NCI-H1092 treated with DMSO at 0.1 percent for 48 hours (cell line): ENCODE results near the gene ZNF253.
"Not testable (repeated sequence)": the region's sequence is repeated elsewhere in the genome, so short reads cannot be mapped to it uniquely, and the experiment has no call there.

Source experiments
- DNase-seq: peaks from one replicate; lab custom pipeline; 2025; lab: John Stamatoyannopoulos, UW

The ZNF253 gene

GRCh38 chr19:19865750-19866610, at the start of gene ZNF253:
Gene ZNF253, plus strand, starts transcription at chr19:19865882. Its CDS starts 115 bp downstream, at chr19:19865997.
- DNase-seq: peak; percentile 93

- DNase-seq: no peak
Measured at GRCh38 chr19:19816679-19817078, 49.0 kb upstream of the ZNF253 start.

DNA sequence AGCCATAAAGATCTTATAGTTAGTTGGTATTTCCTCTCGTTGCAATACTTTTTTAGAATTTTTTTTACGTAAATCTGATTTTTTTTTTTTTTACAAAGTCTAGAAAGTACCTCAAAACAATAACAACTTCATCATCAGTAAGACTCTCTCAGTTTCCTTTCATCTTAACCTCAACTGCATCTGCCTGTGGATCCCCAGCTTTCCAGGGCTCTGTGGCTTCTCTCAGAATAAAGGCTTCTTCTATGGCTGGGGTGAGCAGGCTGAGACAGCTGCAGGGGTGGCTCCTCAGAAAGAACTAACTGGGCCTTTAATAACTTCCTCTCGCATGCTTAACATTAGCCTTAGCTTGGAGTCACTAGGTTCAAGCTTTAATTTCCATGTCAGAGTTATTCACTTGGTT, 48.3 kb upstream of the ZNF253 start:
- no peak for DNase-seq

DNA sequence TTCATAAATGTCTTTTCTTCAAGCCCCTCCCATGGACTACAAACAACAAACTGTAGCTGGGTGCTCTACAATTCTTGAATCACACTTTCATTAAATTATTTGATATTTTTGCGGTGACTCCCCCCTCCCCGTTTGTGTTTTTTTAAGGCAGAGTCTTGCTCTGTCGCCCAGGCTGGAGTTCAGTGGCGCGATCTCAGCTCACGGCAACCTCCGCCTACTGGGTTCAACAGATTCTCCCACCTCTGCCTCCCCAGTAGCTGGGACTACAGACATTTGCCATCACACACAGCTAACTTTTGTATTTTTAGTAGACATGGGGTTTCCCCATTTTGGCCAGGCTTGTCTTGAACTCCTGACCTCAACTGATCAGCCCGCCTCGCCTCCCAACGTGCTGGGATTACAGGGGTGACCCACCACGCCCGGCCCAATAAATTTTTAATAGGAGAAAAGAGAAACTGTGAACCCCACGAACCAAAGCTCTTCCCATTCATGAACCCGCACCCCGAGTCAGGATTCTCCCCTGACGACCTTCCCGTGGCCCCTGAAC, 44.8 kb upstream of the ZNF253 start:
- no peak for DNase-seq

DNA sequence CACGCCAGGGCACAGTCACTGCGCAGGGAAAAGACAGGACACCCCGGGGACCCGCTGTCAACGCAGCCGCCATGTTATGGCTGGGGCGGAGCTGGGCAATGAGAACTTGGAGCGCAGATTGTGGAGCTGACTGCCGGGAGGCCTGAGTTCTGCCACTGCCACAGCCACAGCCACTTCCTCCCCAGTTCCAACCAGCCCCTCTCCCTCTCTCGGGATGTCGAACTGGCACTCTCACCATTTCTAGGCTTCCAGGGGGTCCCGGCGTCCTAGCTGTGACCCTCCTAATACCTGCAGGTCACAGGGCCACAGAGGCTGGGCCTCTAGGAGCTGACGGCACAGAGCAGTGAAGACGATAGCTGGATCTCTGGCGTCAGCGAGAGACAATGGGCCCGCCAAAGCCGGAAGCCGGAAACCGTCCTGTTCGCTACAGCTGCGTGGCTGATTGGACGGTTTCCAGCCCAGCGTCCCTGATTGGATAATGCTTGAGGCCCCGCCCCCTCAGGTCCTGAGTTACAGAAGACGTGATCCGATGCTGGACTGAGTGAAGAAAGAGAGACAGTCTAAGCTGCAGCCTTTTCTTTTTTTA, 44.2 kb upstream of the ZNF253 start, which contains the start of gene ZNF506:
Gene ZNF506, minus strand, starts transcription at position 385 of the 586 bp plus-strand sequence. Its CDS starts 147 bp downstream, at position 238.
- peak; percentile 94 for DNase-seq

GRCh38 chr19:19821976-19822375, 43.7 kb upstream of the ZNF253 start:
- DNase-seq: peak; percentile 41

- no peak for DNase-seq
Measured at GRCh38 chr19:19823916-19824315, 41.8 kb upstream of the ZNF253 start.

DNA sequence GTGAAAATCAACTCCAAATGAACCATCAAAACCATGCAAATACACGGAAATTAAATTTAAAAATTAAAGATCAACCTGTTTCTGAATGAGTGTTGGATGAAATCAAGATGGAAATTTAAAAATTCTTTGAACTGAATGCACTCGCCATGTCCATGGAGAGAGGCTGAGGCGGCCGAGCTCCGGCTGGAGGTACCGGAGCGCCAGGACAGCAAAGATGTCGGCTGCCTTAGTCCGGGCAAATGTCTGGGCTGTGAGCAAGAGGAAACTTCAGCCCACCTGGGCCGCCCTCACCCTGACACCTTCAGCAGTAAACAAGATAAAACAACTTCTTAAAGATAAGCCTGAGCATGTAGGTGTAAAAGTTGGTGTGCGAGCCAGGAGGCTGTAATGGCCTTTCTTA, 38.8 kb upstream of the ZNF253 start:
- no peak for DNase-seq

DNA sequence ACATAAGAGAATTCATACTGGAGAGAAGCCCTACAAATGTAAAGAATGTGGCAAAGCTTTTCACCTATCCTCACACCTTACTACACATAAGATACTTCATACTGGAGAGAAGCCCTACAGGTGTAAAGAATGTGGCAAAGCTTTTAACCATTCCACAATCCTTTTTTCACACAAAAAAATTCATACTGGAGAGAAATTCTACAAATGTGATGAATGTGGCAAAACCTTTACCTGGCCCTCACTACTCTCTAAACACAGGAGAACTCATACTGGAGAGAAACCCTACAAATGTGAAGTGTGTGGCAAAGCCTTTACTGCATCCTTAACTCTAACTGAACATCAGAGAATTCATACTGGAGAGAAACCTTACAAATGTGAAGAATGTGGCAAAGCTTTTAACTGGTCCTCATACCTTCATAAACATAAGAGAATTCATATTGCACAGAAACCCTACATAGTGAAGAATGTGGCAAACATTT, 30.1 kb upstream of the ZNF253 start:
- DNase-seq: no peak

DNA sequence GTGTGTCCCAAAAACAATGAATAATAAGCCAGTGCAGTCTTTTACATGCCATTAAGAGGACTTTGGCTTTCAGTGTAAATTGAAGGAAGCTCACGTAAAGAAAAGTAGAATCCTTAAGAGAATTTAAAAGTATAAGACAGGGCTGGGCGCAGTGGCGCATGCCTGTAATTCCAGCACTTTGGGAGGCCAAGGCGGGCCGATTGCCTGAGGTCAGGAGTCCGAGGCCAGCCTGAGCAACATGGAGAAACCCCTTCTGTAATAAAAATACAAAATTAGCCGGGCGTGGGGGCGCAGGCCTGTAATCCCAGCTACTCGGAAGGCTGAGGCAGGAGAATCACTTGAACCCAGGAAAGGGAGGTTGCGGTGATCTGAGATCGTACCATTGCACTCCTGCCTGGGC, 17.9 kb upstream of the ZNF253 start:
- DNase-seq: no peak

DNA sequence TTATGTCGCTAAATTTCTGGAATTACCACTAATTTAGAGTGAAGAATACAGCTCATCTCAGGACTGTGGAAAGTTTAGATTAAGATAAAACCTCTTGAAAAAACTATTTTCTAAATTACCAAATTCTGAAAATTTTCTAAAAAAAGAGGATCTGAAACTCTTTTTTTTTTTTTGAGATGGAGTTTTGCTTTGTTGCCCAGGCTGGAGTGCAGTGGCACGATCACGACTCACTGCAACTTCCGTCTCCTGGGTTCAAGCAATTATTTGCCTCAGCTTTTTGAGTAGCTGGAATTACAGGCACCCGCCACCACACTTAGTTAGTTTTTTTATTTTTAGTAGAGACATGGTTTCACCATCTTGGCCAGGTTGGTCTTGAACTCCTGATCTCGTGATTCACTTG, 16.6 kb upstream of the ZNF253 start:
- no peak for DNase-seq

DNA sequence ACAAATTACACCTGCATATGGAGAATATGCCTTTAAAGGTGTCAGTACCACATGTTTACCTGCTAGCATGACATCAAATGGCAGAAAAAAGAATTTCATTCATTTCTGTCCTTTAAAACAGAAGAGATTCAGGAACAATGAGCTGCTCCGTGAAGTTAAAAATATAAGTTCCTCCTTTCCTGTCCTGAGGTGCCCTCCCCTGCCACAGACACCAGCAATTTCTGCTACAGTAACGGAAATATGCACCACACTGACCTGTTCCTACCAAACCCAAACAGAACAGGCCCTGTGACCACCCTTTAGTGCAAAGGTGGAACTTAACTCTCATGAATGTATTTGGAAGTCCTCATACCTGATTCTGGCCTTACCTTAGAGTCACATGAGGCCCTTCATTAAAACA, 13.9 kb upstream of the ZNF253 start:
- DNase-seq: not testable (repeated sequence)

DNA sequence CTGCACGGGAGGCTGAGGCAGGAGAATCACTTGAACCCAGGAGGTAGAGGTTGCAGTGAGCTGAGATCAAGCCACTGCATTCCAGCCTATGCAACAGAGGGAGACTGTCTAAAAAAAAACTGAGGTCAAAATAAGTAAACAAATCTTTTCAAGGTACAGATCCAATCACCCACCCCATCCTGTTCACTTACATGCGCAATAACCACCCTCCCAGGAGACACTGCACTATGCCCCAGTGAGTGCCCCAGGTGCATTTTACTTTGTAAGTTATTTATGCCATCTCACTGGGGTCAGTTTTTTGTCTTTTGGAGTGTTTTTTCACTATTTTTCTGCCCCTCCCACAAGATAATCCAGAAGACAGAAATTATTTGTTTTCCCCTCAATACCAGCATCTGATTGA, 6.9 kb upstream of the ZNF253 start:
- no peak for DNase-seq

GRCh38 chr19:19860756-19861390, 4.8 kb upstream of the ZNF253 start:
- DNase-seq: no peak

DNA sequence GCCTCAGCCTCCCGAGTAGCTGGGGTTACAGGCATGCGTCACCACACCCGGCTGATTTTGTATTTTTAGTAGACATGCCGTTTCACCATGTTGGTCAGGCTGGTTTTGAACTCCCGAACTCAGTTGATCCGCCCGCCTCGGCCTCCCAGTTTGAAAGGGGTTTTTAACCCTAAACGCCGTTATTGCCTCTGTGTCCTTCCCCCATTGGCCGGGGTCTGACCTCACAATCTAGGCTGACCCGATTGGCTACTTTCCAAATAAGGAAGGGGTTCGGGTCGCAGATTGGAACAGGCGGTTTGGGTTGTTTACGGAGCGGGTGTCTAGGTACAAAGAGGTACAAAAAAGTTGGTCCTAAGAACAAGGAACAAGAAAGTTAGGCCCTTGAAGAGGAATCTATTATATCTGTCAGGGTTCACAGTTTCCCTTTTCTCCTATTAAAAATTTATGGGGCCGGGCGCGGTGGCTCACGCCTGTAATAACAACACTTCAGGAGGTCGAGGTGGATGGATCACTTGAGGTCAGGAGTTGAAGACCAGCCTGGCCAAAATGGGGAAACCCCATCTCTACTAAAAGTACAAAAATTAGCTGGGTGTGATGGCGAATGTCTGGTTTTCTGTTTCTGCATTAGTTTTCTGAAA, 1.0 kb downstream of the ZNF253 start:
- peak; percentile 20 for DNase-seq

GRCh38 chr19:19870086-19870485, 4.4 kb downstream of the ZNF253 start:
- not testable (repeated sequence) for DNase-seq

DNA sequence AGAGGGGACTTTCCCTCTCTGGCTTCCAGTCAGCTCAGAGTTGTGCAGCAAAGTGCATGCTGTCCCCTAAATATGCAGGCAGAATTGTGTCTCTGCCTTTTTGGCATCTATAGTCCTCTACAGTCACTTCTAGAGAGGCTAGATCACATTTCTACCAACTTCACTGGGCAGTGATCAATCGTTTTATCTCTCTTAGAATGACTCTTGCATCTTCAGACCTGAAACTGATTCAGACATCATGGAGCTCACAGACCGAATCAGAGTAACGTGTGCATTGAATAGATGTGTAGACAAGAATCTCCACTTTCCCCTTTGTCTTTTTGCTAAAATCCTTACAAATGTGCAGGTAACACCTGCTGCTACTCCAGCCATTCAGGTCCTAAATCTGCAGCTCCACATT, 6.2 kb downstream of the ZNF253 start:
- DNase-seq: no peak

DNA sequence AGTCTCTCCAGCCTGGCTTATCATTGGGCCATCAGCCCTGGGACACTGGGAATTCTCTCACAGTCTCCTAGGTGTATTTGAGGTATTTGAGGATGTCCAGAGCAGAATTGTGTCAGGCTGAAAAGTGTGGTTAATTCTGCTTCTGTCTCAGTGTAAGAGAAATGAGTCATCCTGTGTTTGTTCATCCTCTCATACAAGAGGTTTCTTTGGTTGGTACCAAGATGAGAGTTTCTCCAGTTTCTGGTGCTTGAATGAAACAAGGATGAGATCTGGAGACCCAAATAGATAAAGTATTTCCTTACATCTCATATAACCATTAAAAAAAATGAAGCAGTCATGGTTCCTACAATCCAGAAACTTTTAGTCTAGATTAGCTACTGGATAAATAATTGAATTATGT, 7.7 kb downstream of the ZNF253 start:
- DNase-seq: no peak

DNA sequence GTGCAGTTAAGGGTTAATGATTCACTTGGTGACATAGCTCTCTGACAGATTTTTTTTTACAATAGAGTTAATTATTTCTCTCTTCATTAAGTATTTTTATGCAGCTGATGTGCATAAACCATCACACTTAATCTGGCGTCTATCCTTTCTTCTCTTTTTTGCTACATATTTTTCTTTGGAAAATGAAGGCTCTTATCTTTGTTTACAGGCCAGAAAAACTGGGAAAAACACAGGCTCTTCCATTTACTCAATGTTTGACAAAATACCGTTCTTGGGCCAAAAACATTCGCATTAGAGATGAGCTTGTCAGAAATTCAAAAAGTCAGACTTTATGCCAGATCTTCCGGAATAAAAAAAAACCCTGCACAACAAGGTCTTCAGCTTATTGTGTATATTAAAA, 12.0 kb downstream of the ZNF253 start:
- no peak for DNase-seq

- DNase-seq: no peak
Measured at GRCh38 chr19:19884583-19884982, 18.9 kb downstream of the ZNF253 start.

DNA sequence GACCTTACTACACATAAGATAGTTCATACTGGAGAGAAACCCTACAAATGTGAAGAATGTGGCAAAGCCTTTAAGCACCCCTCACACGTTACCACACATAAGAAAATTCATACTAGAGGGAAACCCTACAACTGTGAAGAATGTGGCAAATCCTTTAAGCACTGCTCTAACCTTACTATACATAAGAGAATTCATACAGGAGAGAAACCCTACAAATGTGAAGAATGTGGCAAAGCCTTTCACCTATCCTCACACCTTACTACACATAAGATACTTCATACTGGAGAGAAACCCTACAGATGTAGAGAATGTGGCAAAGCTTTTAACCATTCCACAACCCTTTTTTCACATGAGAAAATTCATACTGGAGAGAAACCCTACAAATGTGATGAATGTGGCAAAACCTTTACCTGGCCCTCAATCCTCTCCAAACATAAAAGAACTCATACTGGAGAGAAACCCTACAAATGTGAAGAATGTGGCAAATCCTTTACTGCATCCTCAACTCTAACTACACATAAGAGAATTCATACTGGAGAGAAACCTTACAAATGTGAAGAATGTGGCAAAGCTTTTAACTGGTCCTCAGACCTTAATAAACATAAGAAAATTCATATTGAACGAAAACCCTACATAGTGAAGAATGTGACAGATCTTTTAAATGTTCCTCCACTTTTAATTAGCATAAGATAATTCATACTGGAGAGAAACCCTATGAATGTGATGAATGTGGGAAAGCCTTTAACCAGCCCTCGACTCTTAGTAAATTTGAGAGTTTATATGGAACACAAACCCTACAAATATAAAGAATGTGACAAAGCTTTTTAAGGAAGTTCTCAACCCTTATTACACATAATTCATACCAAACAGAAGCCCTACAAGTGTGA, 26.6 kb downstream of the ZNF253 start:
- not testable (repeated sequence) for DNase-seq
